Right lobe of liver (tissue), 4 donors: ENCODE measurements around the gene CALD1.

Source experiments
- CTCF ChIP-seq, 4 donors: fragments of 200-600 bp in 3 of 4; fragments of 450-650 bp in 1 of 4; IDR thresholded peaks; one replicate each; pipeline versions ENCODE4 v1.5.1 to v1.8.0; 2016 to 2022; ENCODE audit warnings: antibody characterized with exemption in 4 of 4, mild to moderate bottlenecking in 2 of 4
- POLR2A ChIP-seq: fragments of 450-650 bp; IDR thresholded peaks from one replicate; pipeline ENCODE4 v1.6.1; 2017; ENCODE audit warnings: antibody characterized with exemption, mild to moderate bottlenecking
- donor health status: DM: no; HTN: no; CAD: no.
- donor health status: DM: no; HTN: no; CAD: no.
- donor health status: DM: no; HTN: yes; CAD: no.

- TF ChIP-seq POLR2A, result no peak
- TF ChIP-seq CTCF (IDR thresholded peaks at IDR 0.05), result no peak
Observed at GRCh38 chr7:134966691-134967090, 187.3 kb downstream of the CALD1 start.
